Naive thymus-derived CD8-positive, alpha-beta T cell (primary cell): ENCODE data around the gene IRGC. TPM values are rescaled to one million over a fixed set of nuclear protein-coding genes. Genes with fewer than 3 reads are reported as not detected.

Experiments
- ATAC-seq, 2 donors: fragments of 150-1000 bp; cut with Tn5 transposase in 1 of 2; sonication (Bioruptor Pico), chemical (Tn5 transposase) in 1 of 2; 1 replicate in 1 of 2; 2 replicates in 1 of 2; pipeline ENCODE4 v1.10.0; 2021; ENCODE audit warnings: mild to moderate bottlenecking in 2 of 2, moderate library complexity in 2 of 2
- POLR2A ChIA-PET: fragments of 350-600 bp; sonication (Branson Sonifier 250); formaldehyde crosslinking; loops from one replicate; lab custom pipeline; 2021; ENCODE audit warnings: antibody characterized with exemption; lab: Charles Lee
- DNase-seq, 10 donors: peaks; one replicate each; pipeline versions ENCODE4 v3.0.0 to v3.0.0-alpha.2; 2020 to 2022
- H3K27ac Mint-ChIP-seq, 10 donors: one replicate each; pipeline ENCODE4 v1.8.0; 2020 to 2022; ENCODE audit warnings: mild to moderate bottlenecking in 10 of 10, mixed read lengths in 10 of 10, moderate library complexity in 4 of 10, inconsistent platforms in 1 of 10
- H3K27me3 Mint-ChIP-seq, 5 donors: one replicate each; pipeline ENCODE4 v1.8.0; 2021 to 2022; ENCODE audit warnings: mixed read lengths in 5 of 5
- H3K36me3 Mint-ChIP-seq, 3 donors: one replicate each; pipeline ENCODE4 v1.8.0; 2020 to 2022; ENCODE audit warnings: mixed read lengths in 3 of 3, mild to moderate bottlenecking in 2 of 3, inconsistent platforms in 1 of 3
- H3K4me1 Mint-ChIP-seq, 4 donors: one replicate each; pipeline ENCODE4 v1.8.0; 2021 to 2022; ENCODE audit warnings: mixed read lengths in 4 of 4
- H3K4me3 Mint-ChIP-seq, 10 donors: one replicate each; pipeline ENCODE4 v1.8.0; 2020 to 2022; ENCODE audit warnings: mild to moderate bottlenecking in 10 of 10, mixed read lengths in 10 of 10, moderate library complexity in 6 of 10, inconsistent platforms in 1 of 10
- H3K9me3 Mint-ChIP-seq, 9 donors: one replicate each; pipeline ENCODE4 v1.8.0; 2020 to 2022; ENCODE audit warnings: mixed read lengths in 9 of 9, mild to moderate bottlenecking in 3 of 9, inconsistent platforms in 1 of 9, moderate library complexity in 1 of 9
- polyA plus RNA-seq, 3 donors: library from polyadenylated mRNA; unstranded; fragments of 300-500 nt; fragmentation: Illumina TruSeq; gene quantifications; one replicate each; pipeline ENCODE4 v1.2.3, GENCODE V29; 2021
- total RNA-seq, 8 experiments: library from RNA in 2 of 8; stranded (reverse) in 2 of 8; gene quantifications; one replicate each; pipeline ENCODE4 v1.2.3 and lab custom pipeline; 2021 to 2026

IRGC gene, protein sequence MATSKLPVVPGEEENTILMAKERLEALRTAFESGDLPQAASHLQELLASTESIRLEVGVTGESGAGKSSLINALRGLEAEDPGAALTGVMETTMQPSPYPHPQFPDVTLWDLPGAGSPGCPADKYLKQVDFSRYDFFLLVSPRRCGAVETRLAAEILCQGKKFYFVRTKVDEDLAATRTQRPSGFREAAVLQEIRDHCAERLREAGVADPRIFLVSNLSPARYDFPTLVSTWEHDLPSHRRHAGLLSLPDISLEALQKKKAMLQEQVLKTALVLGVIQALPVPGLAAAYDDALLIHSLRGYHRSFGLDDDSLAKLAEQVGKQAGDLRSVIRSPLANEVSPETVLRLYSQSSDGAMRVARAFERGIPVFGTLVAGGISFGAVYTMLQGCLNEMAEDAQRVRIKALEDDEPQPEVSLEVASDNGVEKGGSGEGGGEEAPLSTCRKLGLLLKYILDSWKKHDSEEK
- total RNA-seq (not detected), polyA plus RNA-seq (not detected), total RNA-seq (lab: John Stamatoyannopoulos, UW) (0 reads per million in 6 experiments)

DNA sequence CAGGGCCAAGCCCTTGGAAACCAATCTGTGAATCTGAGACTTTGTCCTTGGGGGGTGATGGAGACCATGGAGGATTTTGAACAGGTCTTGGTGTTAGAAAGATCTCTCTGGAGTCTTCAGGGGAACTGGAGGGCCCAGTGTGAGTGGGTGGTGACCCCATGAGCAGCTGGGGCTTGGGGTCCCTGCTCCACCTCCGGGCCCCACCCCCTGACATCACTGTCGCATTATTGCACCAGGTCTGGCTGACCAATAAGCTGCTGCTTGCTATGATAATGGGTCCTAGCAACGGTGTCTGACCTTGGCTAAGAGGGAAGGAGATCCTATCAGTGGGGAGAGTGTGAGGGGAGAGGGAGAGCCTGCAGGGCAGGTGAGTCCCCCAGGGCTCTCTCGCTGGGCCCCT, at the start of gene IRGC:
IRGC (plus strand) TSS at position 301 of the 400 bp plus-strand sequence. CDS start 2,483 bp downstream, outside the sequence.
- POLR2A ChIA-PET = interaction anchor here (0.6 kb wide), 1 partner anchor 83 kb away, joined by 4 read pairs; no protein-coding TSS in a partner anchor
- no peaks in the 10 kb centered on the region for H3K4me1 Mint-ChIP-seq

DNA sequence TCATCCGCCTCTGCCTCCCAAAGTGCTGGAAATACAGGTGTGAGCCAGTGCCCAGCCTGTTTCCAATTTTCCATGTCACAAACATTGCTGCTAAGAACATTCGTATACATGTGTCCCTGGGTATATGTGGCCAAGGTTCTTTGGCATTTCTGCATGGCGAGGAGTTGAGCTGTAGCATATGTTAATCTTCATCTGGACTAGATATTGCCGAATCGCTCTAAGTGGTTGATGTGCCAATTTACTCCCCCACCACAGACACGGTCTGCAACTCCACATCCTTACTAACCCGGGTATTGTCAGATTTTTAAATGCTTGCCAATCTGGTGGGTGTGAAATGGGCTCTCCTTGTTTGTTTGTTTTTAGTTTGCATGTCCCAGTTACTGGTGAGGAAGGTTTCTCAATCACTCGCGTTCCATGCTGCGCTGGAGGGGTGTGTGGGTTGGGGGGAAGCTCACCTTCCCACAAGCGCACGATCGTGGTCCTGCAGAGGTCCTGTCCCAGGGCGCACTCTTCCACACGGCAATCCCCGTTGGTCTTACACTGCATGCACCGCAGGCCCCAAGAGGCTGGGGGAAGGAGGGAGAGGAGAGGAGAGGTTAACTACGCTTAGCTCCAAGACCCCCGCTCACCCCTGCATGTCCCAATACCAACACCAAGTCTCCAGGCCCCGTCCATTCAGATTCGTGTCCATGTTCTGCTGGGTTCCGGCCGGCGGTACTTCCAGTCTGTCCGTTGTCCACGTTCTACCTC, 48.6 kb upstream of the IRGC start:
- peak overlapping the region in 9 of 10 donors; percentile 86 to 96 (median 88) for H3K4me3 Mint-ChIP-seq
- ATAC-seq (no peak), DNase-seq (no peak)
- POLR2A ChIA-PET = interaction anchor here (1.2 to 1.5 kb wide), 3 partner anchors 10 to 134 kb away, joined by 3 to 12 read pairs (median 9); partner anchors contain the start of genes IRGQ, ZNF575 and ZNF576
- peak overlapping the region in 5 of 10 donors; percentile 21 to 94 (median 75) for H3K27ac Mint-ChIP-seq
- no peaks in the 10 kb centered on the region for H3K27me3 Mint-ChIP-seq
- no peaks in the 10 kb centered on the region for H3K9me3 Mint-ChIP-seq
- peaks cover 0 to 2% (median 0%) of the 10 kb centered on the region in 3 donors for H3K36me3 Mint-ChIP-seq
- peaks cover 24 to 55% (median 53%) of the 10 kb centered on the region in 4 donors for H3K4me1 Mint-ChIP-seq

More for the DNA sequence above, at the start of gene IRGC:
- Mint-ChIP-seq H3K4me3 (no peak within 1 kb of the TSS), H3K36me3 (no peaks in the 10 kb centered on the region), H3K27me3 (peaks cover 4 to 29% (median 11%) of the 10 kb centered on the region in 5 donors), H3K27ac (peak within 1 kb of the TSS in 2 of 10 donors; percentile 43 to 62), H3K9me3 (no peaks in the 10 kb centered on the region)
- DNase-seq (no peak), ATAC-seq (no peak)

DNA sequence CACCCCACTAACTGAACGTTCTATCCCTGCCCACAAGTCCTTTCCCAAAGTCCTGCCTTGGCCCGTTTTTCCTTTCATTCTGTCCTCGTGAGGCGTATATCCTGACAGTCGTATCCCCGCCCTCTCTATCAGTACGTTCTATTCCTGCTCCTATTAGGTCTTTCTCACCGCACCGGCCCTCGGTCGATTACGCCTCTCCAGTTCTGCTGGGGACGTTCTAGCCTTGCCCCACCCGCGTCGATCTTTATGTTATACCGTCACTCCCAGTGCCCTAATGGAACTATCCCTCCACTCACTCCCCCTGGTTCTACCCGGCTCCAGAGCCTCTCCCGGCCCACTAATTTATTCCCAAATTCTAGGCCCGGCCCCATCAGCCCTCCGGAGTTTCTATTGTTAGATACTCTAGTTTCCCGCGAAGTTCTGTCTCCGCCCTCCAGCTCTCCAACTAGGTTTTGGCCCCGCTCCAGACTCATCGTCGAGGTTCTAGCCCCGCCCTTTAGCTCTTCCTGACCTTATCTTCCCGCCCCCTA, 47.9 kb upstream of the IRGC start:
- ATAC-seq (no peak), DNase-seq (peak in 1 of 10 donors; percentile 83)
- Mint-ChIP-seq H3K27ac (peak overlapping the region; percentile 21 to 94 (median 86)), H3K4me3 (peak overlapping the region; percentile 83 to 96 (median 88)), H3K9me3 (no peaks in the 10 kb centered on the region), H3K4me1 (peaks cover 24 to 55% (median 52%) of the 10 kb centered on the region in 4 donors), H3K27me3 (no peaks in the 10 kb centered on the region), H3K36me3 (no peaks in the 10 kb centered on the region)
- POLR2A ChIA-PET = interaction anchor here (0.6 to 1.5 kb wide), 8 partner anchors 9 to 204 kb away, joined by 3 to 12 read pairs (median 6); partner anchors contain the start of genes IRGQ, SMG9, ZNF575 and ZNF576

DNA sequence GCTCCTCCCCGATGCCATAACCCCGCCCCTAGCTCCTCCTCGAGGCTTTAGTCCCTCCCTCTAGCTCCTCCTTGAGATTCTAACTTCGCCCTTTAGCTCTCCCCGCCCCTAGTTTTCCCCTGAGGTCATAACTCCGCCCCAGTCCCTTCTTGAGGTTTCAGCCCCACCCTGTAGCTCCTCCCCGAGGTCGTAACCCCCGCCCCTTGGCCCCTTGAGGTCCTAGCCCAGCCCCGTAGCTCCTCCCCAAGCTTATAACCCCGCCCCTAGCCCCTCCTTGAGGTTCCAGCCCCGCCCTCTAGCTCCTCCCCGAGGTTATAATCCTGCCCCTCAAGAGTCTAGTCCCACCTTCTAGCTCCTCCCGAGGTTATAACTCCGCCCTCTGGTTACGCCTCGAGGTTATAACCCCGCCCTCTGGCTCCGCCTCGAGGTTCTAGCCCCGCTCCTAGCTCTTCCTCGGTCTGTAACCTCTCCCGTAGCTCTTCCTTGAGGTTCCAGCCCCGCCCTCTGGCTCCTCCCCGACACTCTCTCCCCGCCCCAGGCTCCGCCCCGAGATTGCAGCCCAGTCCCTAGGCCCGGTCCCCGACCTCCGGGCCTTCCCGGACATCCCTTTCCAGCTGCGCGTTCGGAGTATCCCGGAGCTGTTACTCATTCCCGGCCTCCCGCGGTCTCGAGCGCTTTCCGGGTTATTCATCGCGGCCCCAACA, 47.3 kb upstream of the IRGC start:
- H3K27ac Mint-ChIP-seq = peak overlapping the region; percentile 21 to 94 (median 84)
- peaks cover 24 to 53% (median 51%) of the 10 kb centered on the region in 4 donors for H3K4me1 Mint-ChIP-seq
- no peaks in the 10 kb centered on the region for H3K9me3 Mint-ChIP-seq
- peak overlapping the region; percentile 83 to 96 (median 88) for H3K4me3 Mint-ChIP-seq
- no peaks in the 10 kb centered on the region for H3K27me3 Mint-ChIP-seq
- H3K36me3 Mint-ChIP-seq = no peaks in the 10 kb centered on the region
- DNase-seq = peak; percentile 87 to 97 (median 93)
- peak; percentile 80 to 88 for ATAC-seq
- POLR2A ChIA-PET = interaction anchor here (0.5 to 1.5 kb wide), 10 partner anchors 10 to 938 kb away, joined by 3 to 12 read pairs (median 5); partner anchors contain the start of genes IRGQ, SMG9, ZNF575 and ZNF576

DNA sequence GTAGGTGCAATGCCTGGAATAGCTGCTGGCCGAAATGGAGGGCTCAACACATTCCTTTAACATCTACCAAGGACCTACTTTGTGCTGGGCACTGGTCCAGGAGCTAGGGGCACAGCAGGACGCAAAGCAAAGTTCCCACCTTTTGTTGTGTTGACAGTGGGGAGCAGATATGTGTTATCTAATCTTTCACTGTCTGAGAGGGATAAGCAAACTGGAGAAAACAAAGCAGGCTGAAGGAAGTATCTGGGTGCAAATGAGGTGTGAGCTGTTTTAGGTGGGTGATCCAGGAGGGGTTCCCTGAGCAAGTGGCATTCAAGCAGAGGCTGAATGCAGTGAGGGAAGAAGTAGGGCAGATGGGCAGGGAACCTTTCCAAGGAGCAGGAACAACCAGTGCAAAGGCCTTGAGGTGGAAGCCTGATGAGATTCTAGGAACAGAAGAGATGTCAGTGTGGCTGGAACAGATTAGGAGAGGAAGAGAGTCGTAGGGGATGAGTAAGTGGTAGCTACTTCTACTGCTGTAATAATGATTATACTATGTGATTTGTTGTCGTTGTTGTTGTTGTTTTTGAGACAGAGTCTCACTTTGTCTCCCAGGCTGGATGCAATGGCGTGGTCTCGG, 43.7 kb upstream of the IRGC start:
- DNase-seq = no peak
- peaks cover 21 to 40% (median 35%) of the 10 kb centered on the region in 4 donors for H3K4me1 Mint-ChIP-seq
- H3K9me3 Mint-ChIP-seq = no peaks in the 10 kb centered on the region
- H3K4me3 Mint-ChIP-seq = no peak overlapping the region
- peak overlapping the region in 2 of 10 donors; percentile 20 to 32 for H3K27ac Mint-ChIP-seq
- H3K36me3 Mint-ChIP-seq = no peaks in the 10 kb centered on the region
- peaks cover 0 to 2% (median 0%) of the 10 kb centered on the region in 5 donors for H3K27me3 Mint-ChIP-seq
- no peak for ATAC-seq
- POLR2A ChIA-PET = no interaction called here

DNA sequence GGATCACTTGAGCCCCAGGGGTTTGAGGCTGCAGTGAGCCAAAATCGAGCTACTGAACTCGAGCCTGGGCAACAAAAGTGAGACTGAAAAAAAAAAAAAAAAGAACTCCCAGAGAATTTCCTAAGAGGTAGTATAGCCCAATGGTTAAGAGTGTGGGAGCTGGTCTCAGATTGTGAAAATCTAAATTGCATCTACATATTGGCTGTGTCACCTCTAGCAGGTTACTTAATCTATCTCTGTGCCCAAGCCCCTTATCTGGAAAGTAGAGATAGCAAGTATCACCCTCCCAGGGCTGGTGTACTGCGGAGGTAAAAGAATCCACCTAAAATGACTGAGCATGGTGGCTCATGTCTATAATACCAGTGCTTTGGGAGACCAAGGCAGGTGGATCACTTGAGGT, 42.2 kb upstream of the IRGC start:
- Mint-ChIP-seq H3K4me3 (no peak overlapping the region), H3K27ac (peak overlapping the region in 1 of 10 donors; percentile 52), H3K36me3 (no peaks in the 10 kb centered on the region), H3K9me3 (no peaks in the 10 kb centered on the region), H3K27me3 (peaks cover 0 to 3% (median 0%) of the 10 kb centered on the region in 5 donors), H3K4me1 (peaks cover 12 to 26% (median 20%) of the 10 kb centered on the region in 4 donors)
- POLR2A ChIA-PET = interaction anchor here (0.7 kb wide), 1 partner anchor 154 kb away, joined by 3 read pairs; the partner anchor contains the start of gene ZNF283
- no peak for ATAC-seq
- DNase-seq = no peak

DNA sequence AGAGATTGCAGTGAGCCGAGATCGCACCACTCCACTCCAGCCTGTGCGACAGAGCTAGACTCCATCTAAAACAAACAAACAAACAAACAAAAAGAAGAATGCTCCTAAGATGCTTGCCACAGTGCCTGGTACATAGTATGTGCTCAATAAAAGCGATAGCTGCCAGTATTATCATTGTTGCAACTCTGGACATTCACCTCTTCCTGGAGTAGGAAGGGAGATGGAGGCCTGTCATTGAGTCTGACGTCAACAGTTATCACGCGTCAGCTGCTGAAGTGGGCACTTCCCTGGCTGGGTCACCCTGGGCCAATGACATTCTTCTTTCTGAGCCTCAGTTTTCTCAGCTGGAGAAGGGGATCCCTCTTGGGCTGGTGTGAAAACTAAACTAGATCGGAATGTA, 41.7 kb upstream of the IRGC start:
- ATAC-seq (no peak), DNase-seq (no peak)
- peak overlapping the region in 1 of 10 donors; percentile 52 for H3K27ac Mint-ChIP-seq
- H3K27me3 Mint-ChIP-seq = peaks cover 0 to 3% (median 0%) of the 10 kb centered on the region in 5 donors
- peaks cover 12 to 22% (median 15%) of the 10 kb centered on the region in 4 donors for H3K4me1 Mint-ChIP-seq
- peak overlapping the region in 1 of 10 donors; percentile 32 for H3K4me3 Mint-ChIP-seq
- H3K36me3 Mint-ChIP-seq = no peaks in the 10 kb centered on the region
- no peaks in the 10 kb centered on the region for H3K9me3 Mint-ChIP-seq
- POLR2A ChIA-PET = no interaction called here

DNA sequence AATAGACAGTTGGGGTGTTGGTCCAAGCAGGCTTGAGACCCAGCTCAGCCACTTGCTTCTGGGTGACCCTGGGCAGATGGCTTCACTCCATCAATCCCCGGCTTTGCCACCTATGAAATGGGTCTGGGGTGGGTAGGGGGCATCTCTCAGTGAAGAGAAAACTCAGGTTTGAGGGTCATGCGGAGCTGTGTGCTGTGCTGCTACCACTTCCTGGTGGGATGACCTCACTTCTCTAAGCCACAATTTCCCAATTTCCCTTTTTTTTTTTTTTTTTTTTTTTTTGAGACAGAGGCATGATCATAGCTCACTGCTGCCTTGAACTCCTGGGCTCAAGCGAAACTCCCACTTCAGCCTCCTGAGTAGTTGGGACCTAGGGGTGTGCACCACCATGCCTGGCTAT, 41.3 kb upstream of the IRGC start:
- H3K4me3 Mint-ChIP-seq = no peak overlapping the region
- H3K36me3 Mint-ChIP-seq = no peaks in the 10 kb centered on the region
- H3K4me1 Mint-ChIP-seq = peaks cover 10 to 18% (median 12%) of the 10 kb centered on the region in 4 donors
- ATAC-seq (no peak), DNase-seq (no peak)
- H3K9me3 Mint-ChIP-seq = no peaks in the 10 kb centered on the region
- POLR2A ChIA-PET = no interaction called here
- peak overlapping the region in 1 of 10 donors; percentile 29 for H3K27ac Mint-ChIP-seq
- peaks cover 0 to 3% (median 0%) of the 10 kb centered on the region in 5 donors for H3K27me3 Mint-ChIP-seq

DNA sequence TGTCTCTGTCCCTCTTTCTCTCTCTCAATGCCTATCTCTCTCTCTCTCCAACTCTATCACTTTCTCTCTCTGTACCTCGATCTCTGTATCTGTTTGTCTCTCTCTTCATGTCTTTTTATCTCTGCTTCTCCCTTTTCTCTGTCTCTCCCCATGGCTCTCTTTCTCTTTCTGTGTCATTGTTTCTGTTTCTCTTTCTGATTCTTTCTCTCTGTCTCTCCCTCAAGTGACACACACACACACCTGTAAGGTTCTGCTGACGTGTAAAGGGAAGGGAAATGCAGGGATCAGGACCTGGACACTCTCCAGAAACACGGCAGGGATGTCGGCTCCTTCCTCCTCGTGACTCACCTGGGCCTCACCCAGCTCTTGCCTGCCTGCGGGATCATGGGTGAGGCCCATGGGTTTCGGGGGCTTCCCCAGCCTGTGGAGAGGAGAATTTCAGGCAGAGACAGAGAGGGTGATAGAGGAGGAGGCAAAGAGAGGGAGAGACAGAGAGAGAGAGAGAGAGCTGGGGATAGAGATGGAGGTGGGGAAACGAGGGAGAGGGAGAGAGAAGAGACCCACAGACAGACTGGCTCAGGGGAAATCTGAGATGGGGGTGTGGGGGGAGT, 40.5 kb upstream of the IRGC start:
- DNase-seq (no peak), ATAC-seq (no peak)
- no peak overlapping the region for H3K4me3 Mint-ChIP-seq
- POLR2A ChIA-PET = interaction anchor here (0.6 kb wide), 1 partner anchor 9 kb away, joined by 5 read pairs; no protein-coding TSS in a partner anchor
- H3K9me3 Mint-ChIP-seq = no peaks in the 10 kb centered on the region
- peaks cover 3 to 11% (median 5%) of the 10 kb centered on the region in 4 donors for H3K4me1 Mint-ChIP-seq
- peak overlapping the region in 7 of 10 donors; percentile 7 to 72 (median 50) for H3K27ac Mint-ChIP-seq
- H3K36me3 Mint-ChIP-seq = no peaks in the 10 kb centered on the region
- H3K27me3 Mint-ChIP-seq = peaks cover 0 to 3% (median 0%) of the 10 kb centered on the region in 5 donors

DNA sequence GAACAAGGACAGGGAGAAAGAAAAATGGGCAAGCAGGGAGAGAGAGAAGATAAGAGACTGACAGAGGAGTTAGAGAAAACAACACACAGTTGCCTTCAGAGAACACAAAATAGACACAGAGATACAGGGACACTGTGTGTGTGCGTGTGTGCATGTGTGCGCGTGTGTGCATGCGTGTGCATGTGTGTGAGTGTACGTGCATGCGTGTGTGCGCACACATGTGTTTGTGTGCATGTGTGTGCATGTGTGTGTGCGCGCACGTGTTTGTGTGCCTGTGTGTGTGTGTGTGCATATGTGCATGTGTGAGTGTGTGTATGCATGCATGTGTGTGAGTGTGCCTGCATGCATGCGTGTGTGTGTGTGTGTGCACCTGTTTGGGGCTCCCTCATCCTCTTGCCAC, 40.0 kb upstream of the IRGC start:
- Mint-ChIP-seq H3K27ac (peak overlapping the region in 2 of 10 donors; percentile 40 to 50), H3K36me3 (no peaks in the 10 kb centered on the region), H3K9me3 (no peaks in the 10 kb centered on the region), H3K4me1 (peaks cover 0 to 7% (median 3%) of the 10 kb centered on the region in 4 donors), H3K27me3 (peaks cover 0 to 3% (median 0%) of the 10 kb centered on the region in 5 donors), H3K4me3 (no peak overlapping the region)
- POLR2A ChIA-PET = interaction anchor here (0.6 kb wide), 1 partner anchor 9 kb away, joined by 5 read pairs; no protein-coding TSS in a partner anchor
- DNase-seq = no peak
- no peak for ATAC-seq
